Neural progenitor cell (in vitro differentiated cells): ENCODE measurements around the gene TWNK. TPM values are rescaled to one million over a fixed set of nuclear protein-coding genes. Genes with fewer than 3 reads are reported as not detected.

Source experiments
- DNase-seq: peaks from one replicate; pipeline ENCODE4 v3.0.0-alpha.2; 2016; ENCODE audit warnings: low spot score
- H2AFZ ChIP-seq: fragments of 200-600 bp; sonication (generic); replicated peaks from 2 replicates; pipeline ENCODE4 v1.6.1; 2016; ENCODE audit warnings: antibody characterized with exemption
- H3F3A ChIP-seq: fragments of 200-600 bp; sonication (generic); 2 replicates; pipeline ENCODE4 v1.6.1; 2016; ENCODE audit warnings: antibody characterized with exemption, low read depth
- H3K27ac ChIP-seq: fragments of 200-600 bp; sonication (generic); 2 replicates; pipeline ENCODE4 v1.5.1; 2016; ENCODE audit warnings: mild to moderate bottlenecking
- H3K27me3 ChIP-seq: fragments of 200-600 bp; sonication (generic); 2 replicates; pipeline ENCODE4 v1.6.1; 2016; ENCODE audit warnings: mild to moderate bottlenecking, moderate library complexity
- H3K36me3 ChIP-seq: fragments of 200-600 bp; sonication (generic); 2 replicates; pipeline ENCODE4 v1.5.1; 2016
- H3K4me1 ChIP-seq: fragments of 200-600 bp; sonication (generic); 2 replicates; pipeline ENCODE4 v1.6.1; 2016; ENCODE audit warnings: mixed run types
- H3K4me2 ChIP-seq: fragments of 200-600 bp; sonication (generic); 2 replicates; pipeline ENCODE4 v1.6.1; 2016
- H3K4me3 ChIP-seq: fragments of 200-600 bp; sonication (generic); 2 replicates; pipeline ENCODE4 v1.5.1; 2016
- H3K79me2 ChIP-seq: fragments of 200-600 bp; sonication (generic); 2 replicates; pipeline ENCODE4 v1.6.1; 2016; ENCODE audit warnings: low read depth
- H3K9ac ChIP-seq: fragments of 200-600 bp; sonication (generic); 2 replicates; pipeline ENCODE4 v1.6.1; 2016
- H3K9me3 ChIP-seq: fragments of 200-600 bp; sonication (generic); 2 replicates; pipeline ENCODE4 v1.5.1; 2016; ENCODE audit warnings: low read depth
- H4K20me1 ChIP-seq: fragments of 200-600 bp; sonication (generic); 2 replicates; pipeline ENCODE4 v1.6.1; 2016; ENCODE audit warnings: low read depth
- H3K27ac Mint-ChIP-seq: 3 replicates; pipeline ENCODE4 v1.8.0; 2021; ENCODE audit warnings: mixed read lengths
- H3K27me3 Mint-ChIP-seq: 2 replicates; pipeline ENCODE4 v1.8.0; 2022; ENCODE audit warnings: low read depth, mild to moderate bottlenecking, inconsistent platforms, moderate library complexity, mixed read lengths; ENCODE audit not compliant: insufficient read depth
- H3K36me3 Mint-ChIP-seq: 3 replicates; pipeline ENCODE4 v1.8.0; 2021; ENCODE audit warnings: mixed read lengths
- H3K4me1 Mint-ChIP-seq: 3 replicates; pipeline ENCODE4 v1.8.0; 2021; ENCODE audit warnings: mixed read lengths
- H3K4me3 Mint-ChIP-seq: 3 replicates; pipeline ENCODE4 v1.8.0; 2021; ENCODE audit warnings: mild to moderate bottlenecking, moderate library complexity, mixed read lengths
- H3K9me3 Mint-ChIP-seq: 3 replicates; pipeline ENCODE4 v1.8.0; 2020; ENCODE audit warnings: mixed read lengths
- CTCF ChIP-seq: fragments of 200-600 bp; sonication (generic); IDR thresholded peaks from 2 replicates; pipeline ENCODE4 v1.5.1; 2017; ENCODE audit warnings: antibody characterized with exemption, mild to moderate bottlenecking
- EZH2 ChIP-seq: fragments of 200-600 bp; sonication (generic); IDR thresholded peaks from 2 replicates; pipeline ENCODE4 v1.6.1; 2017; ENCODE audit warnings: antibody characterized with exemption, mild to moderate bottlenecking, moderate library complexity
- EZH2phosphoT487 ChIP-seq: fragments of 200-600 bp; sonication (generic); IDR thresholded peaks from 2 replicates; pipeline ENCODE4 v1.6.1; 2017; ENCODE audit warnings: antibody characterized with exemption
- total RNA-seq: library from RNA; depleted of rRNA; stranded (reverse); fragments of >200 nt; gene quantifications from 2 replicates; pipeline ENCODE4 v1.2.3, GENCODE V29; 2015; ENCODE audit warnings: low replicate concordance

Gene TWNK
- total RNA-seq, 1 donor from 2014 or later = 6.4 TPM

GRCh38 chr10:100978121-100978900 is 9.0 kb upstream of the TWNK start:
- H3K4me1 Mint-ChIP-seq = no peaks in the 10 kb centered on the region
- Histone ChIP-seq H3K36me3 (no peaks in the 10 kb centered on the region), H3K79me2 (no peaks in the 10 kb centered on the region), H2AFZ (no peak overlapping the region), H3K9me3 (no peaks in the 10 kb centered on the region), H3F3A (no peaks in the 10 kb centered on the region), H3K27ac (no peak overlapping the region), H3K27me3 (no peaks in the 10 kb centered on the region), H3K9ac (no peak overlapping the region), H3K4me1 (no peaks in the 10 kb centered on the region), H3K4me3 (no peak overlapping the region), H3K4me2 (no peak overlapping the region), H4K20me1 (no peaks in the 10 kb centered on the region)
- no peaks in the 10 kb centered on the region for H3K9me3 Mint-ChIP-seq
- no peak for TF ChIP-seq EZH2phosphoT487
- no peak for TF ChIP-seq EZH2
- no peak for TF ChIP-seq CTCF
- DNase-seq = no peak
- H3K36me3 Mint-ChIP-seq = peaks cover 16% of the 10 kb centered on the region
- H3K27me3 Mint-ChIP-seq = peaks cover 11% of the 10 kb centered on the region
- H3K27ac Mint-ChIP-seq = no peak overlapping the region
- no peak overlapping the region for H3K4me3 Mint-ChIP-seq

GRCh38 chr10:100978901-100979195 is 8.5 kb upstream of the TWNK start:
- no peak overlapping the region for H3K4me2 ChIP-seq
- H3K27ac ChIP-seq = no peak overlapping the region
- Mint-ChIP-seq H3K4me3 (no peak overlapping the region), H3K36me3 (peaks cover 16% of the 10 kb centered on the region), H3K27me3 (peaks cover 10% of the 10 kb centered on the region), H3K9me3 (no peaks in the 10 kb centered on the region), H3K27ac (no peak overlapping the region), H3K4me1 (no peaks in the 10 kb centered on the region)
- no peaks in the 10 kb centered on the region for H4K20me1 ChIP-seq
- no peaks in the 10 kb centered on the region for H3K36me3 ChIP-seq
- H3K4me3 ChIP-seq = no peak overlapping the region
- H3K79me2 ChIP-seq = no peaks in the 10 kb centered on the region
- H3K4me1 ChIP-seq = no peaks in the 10 kb centered on the region
- no peaks in the 10 kb centered on the region for H3K9me3 ChIP-seq
- H3K9ac ChIP-seq = no peak overlapping the region
- DNase-seq = no peak
- no peak overlapping the region for H2AFZ ChIP-seq
- TF ChIP-seq EZH2phosphoT487 = no peak
- no peak for TF ChIP-seq CTCF
- no peak for TF ChIP-seq EZH2
- H3F3A ChIP-seq = no peaks in the 10 kb centered on the region
- H3K27me3 ChIP-seq = no peaks in the 10 kb centered on the region

- Histone ChIP-seq H3K4me1 (no peaks in the 10 kb centered on the region), H3K36me3 (no peaks in the 10 kb centered on the region), H4K20me1 (no peaks in the 10 kb centered on the region), H2AFZ (no peak overlapping the region), H3K27ac (no peak overlapping the region), H3F3A (no peaks in the 10 kb centered on the region), H3K4me2 (no peak overlapping the region), H3K79me2 (no peaks in the 10 kb centered on the region), H3K27me3 (no peaks in the 10 kb centered on the region), H3K4me3 (no peak overlapping the region), H3K9me3 (no peaks in the 10 kb centered on the region), H3K9ac (no peak overlapping the region)
- no peak overlapping the region for H3K27ac Mint-ChIP-seq
- peaks cover 10% of the 10 kb centered on the region for H3K27me3 Mint-ChIP-seq
- TF ChIP-seq EZH2phosphoT487 = no peak
- TF ChIP-seq EZH2 = no peak
- no peak for TF ChIP-seq CTCF
- DNase-seq = no peak
- no peak overlapping the region for H3K4me3 Mint-ChIP-seq
- peaks cover 20% of the 10 kb centered on the region for H3K36me3 Mint-ChIP-seq
- no peaks in the 10 kb centered on the region for H3K9me3 Mint-ChIP-seq
- H3K4me1 Mint-ChIP-seq = peaks cover 4% of the 10 kb centered on the region
These were observed 7.5 kb upstream of the TWNK start for GRCh38 chr10:100979791-100980272.
